Measurements from ENCODE around the gene CCDC192.

DNA sequence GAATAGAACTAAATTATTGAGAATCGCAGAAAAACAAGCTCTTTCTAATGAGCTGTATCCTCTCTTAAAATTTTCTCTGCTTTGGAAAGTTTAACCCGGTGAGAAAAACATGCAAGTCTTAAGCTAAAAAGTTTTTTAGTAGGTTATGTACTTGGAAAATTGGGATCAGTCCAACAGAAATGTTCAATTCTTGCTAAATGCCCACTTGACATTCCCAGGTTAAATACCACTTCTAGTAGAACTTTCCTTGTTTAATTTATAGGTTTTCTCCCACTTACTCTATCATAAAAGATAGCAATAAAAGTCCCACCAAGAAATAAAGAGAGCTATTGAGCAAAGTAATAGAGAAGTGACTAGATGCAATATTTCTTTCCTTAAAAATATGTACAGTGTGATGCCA lies 157.1 kb downstream of the CCDC192 start:
- TF ChIP-seq, protein P1, sequence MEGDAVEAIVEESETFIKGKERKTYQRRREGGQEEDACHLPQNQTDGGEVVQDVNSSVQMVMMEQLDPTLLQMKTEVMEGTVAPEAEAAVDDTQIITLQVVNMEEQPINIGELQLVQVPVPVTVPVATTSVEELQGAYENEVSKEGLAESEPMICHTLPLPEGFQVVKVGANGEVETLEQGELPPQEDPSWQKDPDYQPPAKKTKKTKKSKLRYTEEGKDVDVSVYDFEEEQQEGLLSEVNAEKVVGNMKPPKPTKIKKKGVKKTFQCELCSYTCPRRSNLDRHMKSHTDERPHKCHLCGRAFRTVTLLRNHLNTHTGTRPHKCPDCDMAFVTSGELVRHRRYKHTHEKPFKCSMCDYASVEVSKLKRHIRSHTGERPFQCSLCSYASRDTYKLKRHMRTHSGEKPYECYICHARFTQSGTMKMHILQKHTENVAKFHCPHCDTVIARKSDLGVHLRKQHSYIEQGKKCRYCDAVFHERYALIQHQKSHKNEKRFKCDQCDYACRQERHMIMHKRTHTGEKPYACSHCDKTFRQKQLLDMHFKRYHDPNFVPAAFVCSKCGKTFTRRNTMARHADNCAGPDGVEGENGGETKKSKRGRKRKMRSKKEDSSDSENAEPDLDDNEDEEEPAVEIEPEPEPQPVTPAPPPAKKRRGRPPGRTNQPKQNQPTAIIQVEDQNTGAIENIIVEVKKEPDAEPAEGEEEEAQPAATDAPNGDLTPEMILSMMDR (conservative IDR thresholded peaks at IDR 0.05) = no peak
- TF ChIP-seq ZFX (IDR thresholded peaks at IDR 0.05) = no peak
